KMS-11 (cell line): ENCODE measurements around the gene BNC2.

ENCODE experiments used
- H2AFZ ChIP-seq: fragments of 200-600 bp; sonication (generic); 2 replicates; pipeline ENCODE4 v1.6.1; 2016; ENCODE audit warnings: antibody characterized with exemption, mixed run types, low read depth
- H3K27ac ChIP-seq: fragments of 200-600 bp; sonication (generic); 2 replicates; pipeline ENCODE4 v1.6.1; 2016; ENCODE audit warnings: mild to moderate bottlenecking, mixed run types
- H3K27me3 ChIP-seq: fragments of 200-600 bp; sonication (generic); 2 replicates; pipeline ENCODE4 v1.6.1; 2017; ENCODE audit warnings: mild to moderate bottlenecking, low read depth, mixed run types, moderate library complexity; ENCODE audit not compliant: insufficient read depth
- H3K36me3 ChIP-seq: fragments of 200-600 bp; sonication (generic); 2 replicates; pipeline ENCODE4 v1.6.1; 2017; ENCODE audit warnings: mild to moderate bottlenecking, mixed run types; ENCODE audit not compliant: insufficient read depth
- H3K4me1 ChIP-seq: fragments of 200-600 bp; sonication (generic); 2 replicates; pipeline ENCODE4 v1.6.1; 2016; ENCODE audit warnings: mild to moderate bottlenecking, low read depth, mixed run types; ENCODE audit not compliant: poor library complexity, severe bottlenecking
- H3K4me2 ChIP-seq: fragments of 200-600 bp; sonication (generic); 2 replicates; pipeline ENCODE4 v1.7.0; 2016; ENCODE audit warnings: mild to moderate bottlenecking, mixed run types
- H3K4me3 ChIP-seq: fragments of 200-600 bp; sonication (generic); IDR thresholded peaks from 2 replicates; pipeline ENCODE4 v1.6.1; 2017; ENCODE audit warnings: low read depth, low read length, mixed read lengths; ENCODE audit not compliant: insufficient read depth
- H3K79me2 ChIP-seq: fragments of 200-600 bp; sonication (generic); 2 replicates; pipeline ENCODE4 v1.6.1; 2016; ENCODE audit warnings: low read depth, mixed run types; ENCODE audit not compliant: insufficient read depth
- H3K9ac ChIP-seq: fragments of 200-600 bp; sonication (generic); 2 replicates; pipeline ENCODE4 v1.6.1; 2016; ENCODE audit warnings: mild to moderate bottlenecking, mixed run types
- H4K20me1 ChIP-seq: fragments of 200-600 bp; sonication (generic); 2 replicates; pipeline ENCODE4 v1.6.1; 2016; ENCODE audit warnings: mild to moderate bottlenecking, mixed run types; ENCODE audit not compliant: insufficient read depth
- CTCF ChIP-seq: fragments of 200-600 bp; sonication (generic); conservative IDR thresholded peaks from 2 replicates; pipeline ENCODE4 v1.6.1; 2017; ENCODE audit warnings: low read depth, mild to moderate bottlenecking, antibody characterized with exemption, low read length, moderate library complexity, mixed read lengths

Gene BNC2

GRCh38 chr9:16602494-16602893, 268.0 kb downstream of the BNC2 start:
- Histone ChIP-seq H4K20me1 (no peaks in the 10 kb centered on the region), H3K27ac (no peak overlapping the region), H2AFZ (no peak overlapping the region), H3K4me2 (no peak overlapping the region), H3K4me1 (no peaks in the 10 kb centered on the region), H3K36me3 (no peaks in the 10 kb centered on the region), H3K9ac (no peak overlapping the region), H3K79me2 (no peaks in the 10 kb centered on the region), H3K4me3 (no peak overlapping the region), H3K27me3 (no peaks in the 10 kb centered on the region)
- no peak for TF ChIP-seq CTCF

- Histone ChIP-seq H3K4me2 (no peak overlapping the region), H2AFZ (no peak overlapping the region), H3K9ac (no peak overlapping the region), H3K36me3 (no peaks in the 10 kb centered on the region), H3K27me3 (no peaks in the 10 kb centered on the region), H4K20me1 (no peaks in the 10 kb centered on the region), H3K4me1 (no peaks in the 10 kb centered on the region), H3K79me2 (no peaks in the 10 kb centered on the region), H3K27ac (no peak overlapping the region), H3K4me3 (no peak overlapping the region)
- no peak for TF ChIP-seq CTCF
Observed at GRCh38 chr9:16601991-16602390, 268.5 kb downstream of the BNC2 start.

DNA sequence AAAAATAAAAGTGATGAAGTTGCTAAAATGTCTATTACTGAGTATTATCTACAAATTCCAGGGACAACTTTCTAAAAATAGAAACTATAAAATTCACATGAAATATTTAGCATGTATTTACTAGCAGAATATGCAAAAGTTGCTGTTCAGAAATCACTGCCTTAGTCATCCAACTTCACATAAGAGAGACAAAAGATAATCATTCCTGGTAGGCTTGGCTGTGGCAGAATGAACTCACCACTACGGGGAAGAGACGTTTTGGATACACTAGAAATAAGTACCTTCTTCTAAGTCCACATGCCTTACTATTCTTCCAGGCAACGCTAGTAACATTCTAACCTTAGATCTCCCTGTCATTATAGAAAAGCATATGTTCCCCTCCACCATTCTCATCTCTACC, 272.2 kb downstream of the BNC2 start:
- H3K36me3 ChIP-seq: no peaks in the 10 kb centered on the region
- no peaks in the 10 kb centered on the region for H3K79me2 ChIP-seq
- no peaks in the 10 kb centered on the region for H4K20me1 ChIP-seq
- H3K9ac ChIP-seq: no peak overlapping the region
- no peak overlapping the region for H2AFZ ChIP-seq
- no peak overlapping the region for H3K27ac ChIP-seq
- no peaks in the 10 kb centered on the region for H3K27me3 ChIP-seq
- no peak overlapping the region for H3K4me2 ChIP-seq
- TF ChIP-seq CTCF: no peak
- no peak overlapping the region for H3K4me3 ChIP-seq
- H3K4me1 ChIP-seq: no peaks in the 10 kb centered on the region

DNA sequence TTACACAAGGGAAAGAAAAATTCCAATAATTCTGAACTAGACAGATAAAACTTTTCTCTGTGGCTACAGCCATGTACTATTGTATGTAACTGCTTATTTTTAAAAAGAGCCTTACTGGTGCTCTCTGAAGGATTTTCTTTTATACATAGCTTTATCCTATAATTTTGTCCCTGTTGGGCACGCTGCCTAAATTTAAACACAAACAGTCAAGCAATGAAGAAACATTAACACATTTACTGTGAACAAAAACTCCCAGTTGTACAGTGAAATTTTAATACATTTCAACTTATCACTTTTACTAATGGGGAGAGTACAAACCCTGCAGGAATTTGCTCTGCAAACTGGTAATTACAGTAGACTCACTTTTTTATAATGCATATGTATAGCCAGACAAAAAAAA, 273.3 kb downstream of the BNC2 start:
- H3K4me3 ChIP-seq: no peak overlapping the region
- no peak overlapping the region for H3K9ac ChIP-seq
- no peaks in the 10 kb centered on the region for H3K4me1 ChIP-seq
- TF ChIP-seq CTCF: no peak
- H3K79me2 ChIP-seq: no peaks in the 10 kb centered on the region
- H3K27ac ChIP-seq: no peak overlapping the region
- H2AFZ ChIP-seq: no peak overlapping the region
- H3K27me3 ChIP-seq: no peaks in the 10 kb centered on the region
- H4K20me1 ChIP-seq: no peaks in the 10 kb centered on the region
- H3K4me2 ChIP-seq: no peak overlapping the region
- no peaks in the 10 kb centered on the region for H3K36me3 ChIP-seq

GRCh38 chr9:16595227-16595626, 275.2 kb downstream of the BNC2 start:
- Histone ChIP-seq H4K20me1 (no peaks in the 10 kb centered on the region), H3K79me2 (no peaks in the 10 kb centered on the region), H3K27me3 (no peaks in the 10 kb centered on the region), H3K27ac (no peak overlapping the region), H2AFZ (no peak overlapping the region), H3K4me2 (no peak overlapping the region), H3K36me3 (no peaks in the 10 kb centered on the region), H3K9ac (no peak overlapping the region), H3K4me1 (no peaks in the 10 kb centered on the region), H3K4me3 (no peak overlapping the region)
- TF ChIP-seq CTCF: no peak
